HepG2 (cell line): ENCODE measurements around the gene BAZ1A. TPM values are rescaled to one million over a fixed set of nuclear protein-coding genes. Genes with fewer than 3 reads are reported as not detected.

Source experiments
- ATAC-seq: fragments of 200-7000 bp; cut with Tn5 transposase; 3 replicates; pipeline ENCODE4 v1.9.1; 2020; ENCODE audit warnings: mild to moderate bottlenecking, moderate library complexity
- BruUV-seq: library from RNA; stranded (reverse); fragments of 400-500 nt; replicated peaks from 2 replicates; lab custom pipeline; 2021; lab: Mats Ljungman, UMichigan
- CTCF ChIA-PET: fragments of 300-600 bp; formaldehyde crosslinking; extraction: SDS; loops from one replicate; lab custom pipeline; 2021; ENCODE audit warnings: low total read pairs, inconsistent platforms, low intra/inter-chr PET ratio; lab: Yijun Ruan, JAX
- POLR2A ChIA-PET: fragments of 350-600 bp; sonication (Branson Sonifier 250); formaldehyde crosslinking; loops from one replicate; lab custom pipeline; 2020; ENCODE audit warnings: antibody characterized with exemption, inconsistent platforms; lab: Yijun Ruan, JAX
- DNase-seq: peaks from one replicate; pipeline ENCODE4 v3.0.0-alpha.2; 2015; ENCODE audit warnings: low spot score
- FAIRE-seq: peaks from 3 replicates; lab custom pipeline; 2011; peaks lifted over from hg19 to GRCh38; lab: Jason Lieb, UNC
- H2AFZ ChIP-seq: one replicate; pipeline ENCODE4 v1.6.1; 2011; ENCODE audit warnings: low read length, inconsistent platforms
- H3K27ac ChIP-seq: fragments of 300-600 bp; 3 replicates; pipeline ENCODE4 v1.8.0; 2011; ENCODE audit warnings: mixed run types, mild to moderate bottlenecking, mixed read lengths, low read length, inconsistent platforms; ENCODE audit not compliant: insufficient read depth; ENCODE audit errors: extremely low read length
- H3K27me3 ChIP-seq, 2 experiments: fragments of 200-600 bp in 1 of 2; 2 replicates in 1 of 2; 3 replicates in 1 of 2; pipeline versions ENCODE4 v1.6.0 to v1.8.0; 2011; ENCODE audit warnings: low read length in 2 of 2, mild to moderate bottlenecking in 2 of 2, moderate library complexity in 2 of 2, inconsistent platforms in 1 of 2; ENCODE audit not compliant: insufficient read depth in 2 of 2, control insufficient read depth in 1 of 2
- H3K36me3 ChIP-seq, 2 experiments: fragments of 200-600 bp in 1 of 2; replicated peaks in 1 of 2; 2 replicates in 1 of 2; 3 replicates in 1 of 2; pipeline versions ENCODE4 v1.5.1 to v1.8.0; 2011; ENCODE audit warnings: low read length in 2 of 2, inconsistent platforms in 1 of 2; ENCODE audit not compliant: insufficient read depth in 2 of 2, control insufficient read depth in 1 of 2
- H3K4me1 ChIP-seq: 2 replicates; pipeline ENCODE4 v1.5.1; 2012; ENCODE audit warnings: low read length, inconsistent platforms; ENCODE audit not compliant: insufficient read depth
- H3K4me2 ChIP-seq: 2 replicates; pipeline ENCODE4 v1.6.0; 2011; ENCODE audit warnings: low read depth, low read length, inconsistent platforms
- H3K4me3 ChIP-seq, 3 experiments: fragments of 200-600 bp in 1 of 3; sonication (generic), shearing (Covaris generic) in 1 of 3; replicated peaks in 1 of 3; 2 replicates each; pipeline ENCODE4 v1.5.1; 2011 to 2016; ENCODE audit warnings: low read length in 3 of 3, inconsistent platforms in 2 of 3, low read depth in 2 of 3, mild to moderate bottlenecking in 2 of 3, control low read depth in 1 of 3, mixed read lengths in 1 of 3; ENCODE audit not compliant: insufficient read depth in 1 of 3
- H3K79me2 ChIP-seq: one replicate; pipeline ENCODE4 v1.6.1; 2011; ENCODE audit warnings: low read length, inconsistent platforms; ENCODE audit not compliant: insufficient read depth
- H3K9ac ChIP-seq: 2 replicates; pipeline ENCODE4 v1.6.0; 2011; ENCODE audit warnings: mild to moderate bottlenecking, low read depth, low read length, inconsistent platforms; ENCODE audit not compliant: insufficient read depth
- H3K9me3 ChIP-seq: 2 replicates; pipeline ENCODE4 v1.5.1; 2012; ENCODE audit warnings: mild to moderate bottlenecking, low read length
- H4K20me1 ChIP-seq: 2 replicates; pipeline ENCODE4 v1.6.0; 2011; ENCODE audit warnings: inconsistent platforms, mild to moderate bottlenecking, low read length, moderate library complexity; ENCODE audit not compliant: insufficient read depth
- ARID2 ChIP-seq: sonication (generic); formaldehyde crosslinking; IDR thresholded peaks from 2 replicates; pipeline ENCODE4 v1.8.1; 2022; ENCODE audit warnings: mild to moderate bottlenecking, missing genetic modification reagents, borderline replicate concordance
- GTF3A ChIP-seq: sonication (generic); formaldehyde crosslinking; conservative IDR thresholded peaks from 2 replicates; pipeline ENCODE4 v1.4.0; 2020; ENCODE audit warnings: mild to moderate bottlenecking, missing genetic modification reagents
- GZF1 ChIP-seq: sonication (generic); formaldehyde crosslinking; IDR thresholded peaks from 2 replicates; pipeline ENCODE4 v1.5.1; 2020; ENCODE audit warnings: mild to moderate bottlenecking, missing genetic modification reagents
- PHB2 ChIP-seq: fragments of 450-650 bp; IDR thresholded peaks from 2 replicates; pipeline ENCODE4 v1.6.1; 2018; ENCODE audit not compliant: partially characterized antibody
- TCF7L2 ChIP-seq: IDR thresholded peaks from 2 replicates; pipeline ENCODE4 v1.6.1; 2011; ENCODE audit warnings: mild to moderate bottlenecking, low read depth, low read length, moderate library complexity
- TEAD3 ChIP-seq: optimal IDR thresholded peaks from 2 replicates; pipeline ENCODE3; 2016; ENCODE audit warnings: borderline replicate concordance
- ZNF564 ChIP-seq: sonication (generic); formaldehyde crosslinking; IDR thresholded peaks from 2 replicates; pipeline ENCODE4 v1.8.1; 2023; ENCODE audit warnings: mild to moderate bottlenecking, missing genetic modification reagents
- ZNF710 ChIP-seq: sonication (generic); formaldehyde crosslinking; IDR thresholded peaks from 2 replicates; pipeline ENCODE4 v1.5.0; 2020; ENCODE audit warnings: mild to moderate bottlenecking, missing genetic modification reagents, borderline replicate concordance
- ZSCAN22 ChIP-seq: sonication (generic); formaldehyde crosslinking; IDR thresholded peaks from 2 replicates; pipeline ENCODE4 v1.4.0; 2020; ENCODE audit warnings: mild to moderate bottlenecking, missing genetic modification reagents
- WGBS: methylation state at CpG from one replicate; pipeline ENCODE4 v1.1.6; 2017; ENCODE audit warnings: low lambda C conversion rate; 5-methylcytosine and 5-hydroxymethylcytosine counted together
- in situ Hi-C: cut with HindIII; loops from 2 replicates; pipeline ENCODE4 v1.10.0; 2017; ENCODE audit warnings: low pct_unique_long_range_greater_than_20kb; ENCODE audit not compliant: extremely low pct_ligation_motif_present
- intact Hi-C: fragments of 100-400 bp; cut with micrococcal nuclease; formaldehyde crosslinking; loops from one replicate; pipeline ENCODE4 v1.10.0; 2022; ENCODE audit not compliant: unreplicated experiment
- polyA plus RNA-seq, 8 experiments: library from polyadenylated mRNA; depleted of rRNA in 3 of 8; stranded (reverse) in 7 of 8; unstranded in 1 of 8; fragments of >200 nt; fragmentation: Illumina TruSeq in 4 of 8; extraction: Trizol in 4 of 8; gene quantifications; 2 replicates each; pipeline versions ENCODE4 v1.2.1 to v1.2.3, GENCODE V29; 2011 to 2016; ENCODE audit warnings: low read depth in 4 of 8, missing spikeins in 1 of 8, mixed read lengths in 1 of 8; ENCODE audit not compliant: insufficient read depth in 1 of 8
- total RNA-seq, 5 experiments: library from RNA; depleted of rRNA; stranded (reverse); fragments of >200 nt; fragmentation: Illumina TruSeq; extraction: Trizol; gene quantifications; 2 replicates each; pipeline ENCODE4 v1.2.3, GENCODE V29; 2016; ENCODE audit warnings: low read depth in 1 of 5
- TF ChIP-seq, protein P1 (sequence below): sonication (generic); formaldehyde crosslinking; IDR thresholded peaks from 2 replicates; pipeline ENCODE4 v1.4.0; 2020; ENCODE audit warnings: missing genetic modification reagents, mild to moderate bottlenecking, borderline replicate concordance
- TF ChIP-seq, protein P2 (sequence below): sonication (generic); formaldehyde crosslinking; IDR thresholded peaks from 2 replicates; pipeline ENCODE4 v1.4.0; 2020; ENCODE audit warnings: low read depth, mild to moderate bottlenecking, missing genetic modification reagents
- TF ChIP-seq, protein P3 (sequence below): sonication (generic); formaldehyde crosslinking; IDR thresholded peaks from 2 replicates; pipeline ENCODE4 v1.5.1; 2020; ENCODE audit warnings: mild to moderate bottlenecking, missing genetic modification reagents, moderate library complexity

The BAZ1A gene
- total and polyA plus RNA-seq, 2 of the 13 experiments (the other 11 are each of a cell fraction or from before 2014, with no cell fraction given), result 20.9 to 56.8 TPM

DNA sequence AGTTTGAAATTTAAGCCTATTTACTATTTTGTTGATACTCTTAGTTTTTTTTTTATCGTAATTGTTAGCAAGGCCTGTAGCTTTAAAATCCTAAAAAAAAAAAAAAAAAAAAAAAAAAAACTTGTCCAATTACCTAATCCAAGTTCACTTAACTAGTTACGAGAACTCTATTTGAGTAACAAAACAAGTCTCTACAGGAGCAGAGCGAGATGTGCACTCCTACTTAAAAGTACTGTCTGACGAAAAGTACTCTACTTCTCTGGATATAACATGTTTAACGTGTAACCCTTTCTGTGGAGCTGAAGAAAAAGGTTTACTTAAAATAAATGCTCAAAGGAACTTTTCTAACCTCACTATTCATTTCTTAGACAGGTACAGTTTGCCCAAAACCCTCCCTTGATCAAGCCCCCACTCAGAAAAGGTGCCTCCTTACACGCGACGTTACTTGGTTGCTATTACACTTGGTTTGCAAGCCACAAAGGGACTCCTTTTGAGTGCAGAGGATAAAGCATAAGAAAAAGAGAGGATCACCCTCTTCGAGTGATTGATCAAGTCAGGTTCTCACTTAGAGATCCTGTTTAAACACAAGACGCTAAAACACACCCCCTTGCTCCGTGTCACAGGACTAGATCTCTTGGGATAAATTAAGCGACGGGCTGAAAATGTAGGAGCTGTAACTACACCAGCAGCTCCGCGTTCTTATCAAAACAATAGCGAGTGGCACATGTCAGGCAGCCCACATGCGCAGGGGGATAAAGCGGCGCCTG lies 2.2 kb downstream of the BAZ1A start (continued):
- TF ChIP-seq ZNF710 (CRISPR knock-in tag) (no peak), TCF7L2 (no peak), GTF3A (no peak), PHB2 (no peak), GZF1 (CRISPR knock-in tag) (no peak), ZSCAN22 (CRISPR knock-in tag) (no peak)
- TF ChIP-seq, protein P1, sequence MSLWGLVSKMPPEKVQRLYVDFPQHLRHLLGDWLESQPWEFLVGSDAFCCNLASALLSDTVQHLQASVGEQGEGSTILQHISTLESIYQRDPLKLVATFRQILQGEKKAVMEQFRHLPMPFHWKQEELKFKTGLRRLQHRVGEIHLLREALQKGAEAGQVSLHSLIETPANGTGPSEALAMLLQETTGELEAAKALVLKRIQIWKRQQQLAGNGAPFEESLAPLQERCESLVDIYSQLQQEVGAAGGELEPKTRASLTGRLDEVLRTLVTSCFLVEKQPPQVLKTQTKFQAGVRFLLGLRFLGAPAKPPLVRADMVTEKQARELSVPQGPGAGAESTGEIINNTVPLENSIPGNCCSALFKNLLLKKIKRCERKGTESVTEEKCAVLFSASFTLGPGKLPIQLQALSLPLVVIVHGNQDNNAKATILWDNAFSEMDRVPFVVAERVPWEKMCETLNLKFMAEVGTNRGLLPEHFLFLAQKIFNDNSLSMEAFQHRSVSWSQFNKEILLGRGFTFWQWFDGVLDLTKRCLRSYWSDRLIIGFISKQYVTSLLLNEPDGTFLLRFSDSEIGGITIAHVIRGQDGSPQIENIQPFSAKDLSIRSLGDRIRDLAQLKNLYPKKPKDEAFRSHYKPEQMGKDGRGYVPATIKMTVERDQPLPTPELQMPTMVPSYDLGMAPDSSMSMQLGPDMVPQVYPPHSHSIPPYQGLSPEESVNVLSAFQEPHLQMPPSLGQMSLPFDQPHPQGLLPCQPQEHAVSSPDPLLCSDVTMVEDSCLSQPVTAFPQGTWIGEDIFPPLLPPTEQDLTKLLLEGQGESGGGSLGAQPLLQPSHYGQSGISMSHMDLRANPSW, result no peak

DNA sequence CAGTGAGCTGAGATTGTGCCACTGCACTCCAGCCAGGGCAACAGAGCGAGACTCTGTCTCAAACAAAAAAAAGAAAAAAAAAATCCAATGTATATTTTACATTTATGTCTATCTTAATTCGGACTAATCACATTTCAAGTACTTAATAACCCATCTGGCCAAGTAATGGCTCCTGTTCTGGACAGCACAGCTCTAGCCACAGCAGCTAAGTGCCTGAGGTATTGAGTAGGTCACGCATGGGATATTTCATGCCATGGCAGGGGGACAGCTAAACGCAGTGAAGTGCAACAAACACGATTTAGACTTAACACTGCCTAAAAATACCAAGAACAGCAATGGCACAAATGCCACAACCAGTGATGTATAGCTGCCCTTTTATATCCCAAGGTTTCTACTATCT lies 8.0 kb downstream of the BAZ1A start:
- Histone ChIP-seq H3K9me3 (no peaks in the 10 kb centered on the region), H3K79me2 (peaks cover 64% of the 10 kb centered on the region), H3K27ac (no peak overlapping the region), H3K4me1 (peaks cover 38% of the 10 kb centered on the region), H3K9ac (no peak overlapping the region), H3K4me2 (no peak overlapping the region), H3K4me3 (no peak overlapping the region), H4K20me1 (no peaks in the 10 kb centered on the region), H2AFZ (no peak overlapping the region), H3K36me3 (peaks cover under 1 to 3% of the 10 kb centered on the region in 2 experiments; a peak in 2 of 5 replicates), H3K27me3 (no peaks in the 10 kb centered on the region)
- WGBS, result 95% methylated on average over 5 of the region's 5 CpGs
- ATAC-seq (peak; percentile 15; the same call in 2 of the 3 replicates), FAIRE-seq (no peak), DNase-seq (no peak)
- in situ Hi-C loops, result no loop called here
- BruUV-seq, result no TSS peak
- POLR2A ChIA-PET, result interaction anchor here (1.2 kb wide), 1 partner anchor 115 kb away, joined by 3 read pairs; the partner anchor contains the start of gene SRP54
- CTCF ChIA-PET, result no interaction called here
- intact Hi-C loops, result no loop called here
- TF ChIP-seq ZNF564 (no peak), ARID2 (CRISPR knock-in tag) (0 out of 2 replicates have a peak, but pooled peaks have one; percentile 33), TEAD3 (CRISPR knock-in tag) (peak; percentile 30)
- TF ChIP-seq, protein P2, sequence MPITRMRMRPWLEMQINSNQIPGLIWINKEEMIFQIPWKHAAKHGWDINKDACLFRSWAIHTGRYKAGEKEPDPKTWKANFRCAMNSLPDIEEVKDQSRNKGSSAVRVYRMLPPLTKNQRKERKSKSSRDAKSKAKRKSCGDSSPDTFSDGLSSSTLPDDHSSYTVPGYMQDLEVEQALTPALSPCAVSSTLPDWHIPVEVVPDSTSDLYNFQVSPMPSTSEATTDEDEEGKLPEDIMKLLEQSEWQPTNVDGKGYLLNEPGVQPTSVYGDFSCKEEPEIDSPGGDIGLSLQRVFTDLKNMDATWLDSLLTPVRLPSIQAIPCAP, result no peak
- TF ChIP-seq, protein P3, sequence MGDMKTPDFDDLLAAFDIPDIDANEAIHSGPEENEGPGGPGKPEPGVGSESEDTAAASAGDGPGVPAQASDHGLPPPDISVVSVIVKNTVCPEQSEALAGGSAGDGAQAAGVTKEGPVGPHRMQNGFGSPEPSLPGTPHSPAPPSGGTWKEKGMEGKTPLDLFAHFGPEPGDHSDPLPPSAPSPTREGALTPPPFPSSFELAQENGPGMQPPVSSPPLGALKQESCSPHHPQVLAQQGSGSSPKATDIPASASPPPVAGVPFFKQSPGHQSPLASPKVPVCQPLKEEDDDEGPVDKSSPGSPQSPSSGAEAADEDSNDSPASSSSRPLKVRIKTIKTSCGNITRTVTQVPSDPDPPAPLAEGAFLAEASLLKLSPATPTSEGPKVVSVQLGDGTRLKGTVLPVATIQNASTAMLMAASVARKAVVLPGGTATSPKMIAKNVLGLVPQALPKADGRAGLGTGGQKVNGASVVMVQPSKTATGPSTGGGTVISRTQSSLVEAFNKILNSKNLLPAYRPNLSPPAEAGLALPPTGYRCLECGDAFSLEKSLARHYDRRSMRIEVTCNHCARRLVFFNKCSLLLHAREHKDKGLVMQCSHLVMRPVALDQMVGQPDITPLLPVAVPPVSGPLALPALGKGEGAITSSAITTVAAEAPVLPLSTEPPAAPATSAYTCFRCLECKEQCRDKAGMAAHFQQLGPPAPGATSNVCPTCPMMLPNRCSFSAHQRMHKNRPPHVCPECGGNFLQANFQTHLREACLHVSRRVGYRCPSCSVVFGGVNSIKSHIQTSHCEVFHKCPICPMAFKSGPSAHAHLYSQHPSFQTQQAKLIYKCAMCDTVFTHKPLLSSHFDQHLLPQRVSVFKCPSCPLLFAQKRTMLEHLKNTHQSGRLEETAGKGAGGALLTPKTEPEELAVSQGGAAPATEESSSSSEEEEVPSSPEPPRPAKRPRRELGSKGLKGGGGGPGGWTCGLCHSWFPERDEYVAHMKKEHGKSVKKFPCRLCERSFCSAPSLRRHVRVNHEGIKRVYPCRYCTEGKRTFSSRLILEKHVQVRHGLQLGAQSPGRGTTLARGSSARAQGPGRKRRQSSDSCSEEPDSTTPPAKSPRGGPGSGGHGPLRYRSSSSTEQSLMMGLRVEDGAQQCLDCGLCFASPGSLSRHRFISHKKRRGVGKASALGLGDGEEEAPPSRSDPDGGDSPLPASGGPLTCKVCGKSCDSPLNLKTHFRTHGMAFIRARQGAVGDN, result no peak
